Measurements from ENCODE around the gene UHMK1.

Gene UHMK1

DNA sequence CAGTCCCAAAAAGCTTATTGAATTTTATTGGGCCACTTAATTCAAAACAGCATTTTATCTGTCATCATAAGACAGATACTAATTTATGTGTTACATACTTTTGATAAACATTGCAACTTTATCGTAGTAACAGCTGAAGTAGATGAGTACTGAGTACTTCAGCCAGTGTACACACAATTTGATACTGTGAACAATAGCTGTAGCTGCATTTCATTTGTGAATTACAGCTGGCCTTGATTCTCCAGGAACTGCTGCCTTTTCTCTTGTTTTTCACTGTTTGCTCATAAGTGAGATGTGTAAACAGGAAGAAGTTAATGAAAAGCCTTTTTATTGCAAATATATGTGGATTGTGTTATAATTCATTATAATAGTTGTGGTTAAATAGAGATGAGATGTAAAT lies 74.1 kb downstream of the UHMK1 start:
- Histone ChIP-seq H3K4me1 (ENCODE audit: low read length) (peaks cover 7% of the 10 kb centered on the region), H3K36me3 (replicated peaks; ENCODE audit: low read depth, low read length) (peaks cover 30% of the 10 kb centered on the region), H3K79me2 (ENCODE audit: low read length) (no peaks in the 10 kb centered on the region; the same call in 1 of the 2 replicates), H3K27me3 (ENCODE audit: low read depth, low read length) (no peaks in the 10 kb centered on the region), H2AFZ (ENCODE audit: low read depth, low read length) (no peak overlapping the region), H3K4me3 (ENCODE audit: low read length) (no peak overlapping the region), H4K20me1 (ENCODE audit: insufficient read depth, low read length) (peaks cover 11% of the 10 kb centered on the region; the same call in 1 of the 2 replicates), H3K27ac (ENCODE audit: low read length) (no peak overlapping the region), H3K4me2 (ENCODE audit: low read length) (no peak overlapping the region), H3K9ac (ENCODE audit: low read length) (no peak overlapping the region), H3K9me3 (ENCODE audit: insufficient read depth, low read length) (no peaks in the 10 kb centered on the region)
- no peak for TF ChIP-seq EZH2phosphoT487 (IDR thresholded peaks at IDR 0.05; ENCODE audit: low read depth)
- TF ChIP-seq, protein P1, sequence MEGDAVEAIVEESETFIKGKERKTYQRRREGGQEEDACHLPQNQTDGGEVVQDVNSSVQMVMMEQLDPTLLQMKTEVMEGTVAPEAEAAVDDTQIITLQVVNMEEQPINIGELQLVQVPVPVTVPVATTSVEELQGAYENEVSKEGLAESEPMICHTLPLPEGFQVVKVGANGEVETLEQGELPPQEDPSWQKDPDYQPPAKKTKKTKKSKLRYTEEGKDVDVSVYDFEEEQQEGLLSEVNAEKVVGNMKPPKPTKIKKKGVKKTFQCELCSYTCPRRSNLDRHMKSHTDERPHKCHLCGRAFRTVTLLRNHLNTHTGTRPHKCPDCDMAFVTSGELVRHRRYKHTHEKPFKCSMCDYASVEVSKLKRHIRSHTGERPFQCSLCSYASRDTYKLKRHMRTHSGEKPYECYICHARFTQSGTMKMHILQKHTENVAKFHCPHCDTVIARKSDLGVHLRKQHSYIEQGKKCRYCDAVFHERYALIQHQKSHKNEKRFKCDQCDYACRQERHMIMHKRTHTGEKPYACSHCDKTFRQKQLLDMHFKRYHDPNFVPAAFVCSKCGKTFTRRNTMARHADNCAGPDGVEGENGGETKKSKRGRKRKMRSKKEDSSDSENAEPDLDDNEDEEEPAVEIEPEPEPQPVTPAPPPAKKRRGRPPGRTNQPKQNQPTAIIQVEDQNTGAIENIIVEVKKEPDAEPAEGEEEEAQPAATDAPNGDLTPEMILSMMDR (IDR thresholded peaks at IDR 0.05; ENCODE audit: low read depth, low read length), result no peak

DNA sequence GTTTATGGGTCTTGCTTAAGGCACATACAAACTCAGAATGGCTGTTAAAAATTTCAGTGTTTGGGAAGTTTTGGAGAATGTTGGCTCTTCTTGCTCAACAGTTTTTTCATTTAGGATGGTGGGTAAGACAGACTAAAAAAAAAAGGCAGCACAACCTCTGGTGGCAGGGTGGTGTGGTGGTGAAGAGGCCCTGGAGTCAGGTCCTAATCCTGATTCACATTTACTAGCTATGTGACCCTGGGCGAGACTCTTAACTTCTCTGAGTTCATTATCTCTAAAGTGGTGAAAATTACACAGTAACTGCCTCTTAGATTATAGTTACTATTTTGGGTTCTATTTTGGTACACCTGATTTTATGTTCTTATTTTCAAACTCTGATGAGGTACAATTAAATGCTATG lies 75.5 kb downstream of the UHMK1 start:
- H3K36me3 ChIP-seq (replicated peaks; ENCODE audit: low read depth, low read length), result peaks cover 28% of the 10 kb centered on the region
- H3K4me3 ChIP-seq (ENCODE audit: low read length), result no peak overlapping the region
- no peak overlapping the region for H2AFZ ChIP-seq (ENCODE audit: low read depth, low read length)
- H3K4me1 ChIP-seq (ENCODE audit: low read length), result peaks cover 10% of the 10 kb centered on the region
- H3K4me2 ChIP-seq (ENCODE audit: low read length), result no peak overlapping the region
- no peak for TF ChIP-seq EZH2phosphoT487 (IDR thresholded peaks at IDR 0.05; ENCODE audit: low read depth)
- TF ChIP-seq, protein P1 (IDR thresholded peaks at IDR 0.05; ENCODE audit: low read depth, low read length), result no peak
- H3K27ac ChIP-seq (ENCODE audit: low read length), result no peak overlapping the region
- H4K20me1 ChIP-seq (ENCODE audit: insufficient read depth, low read length), result peaks cover 11% of the 10 kb centered on the region; the same call in 1 of the 2 replicates
- no peaks in the 10 kb centered on the region; the same call in 1 of the 2 replicates for H3K79me2 ChIP-seq (ENCODE audit: low read length)
- H3K9me3 ChIP-seq (ENCODE audit: insufficient read depth, low read length), result no peaks in the 10 kb centered on the region
- no peaks in the 10 kb centered on the region for H3K27me3 ChIP-seq (ENCODE audit: low read depth, low read length)
- no peak overlapping the region for H3K9ac ChIP-seq (ENCODE audit: low read length)

- H3K4me1 ChIP-seq (ENCODE audit: low read length), result 0 out of 2 replicates have a peak, but pooled peaks cover 3% of the 10 kb centered on the region
- H3K4me3 ChIP-seq (ENCODE audit: low read length), result no peak overlapping the region
- H3K27ac ChIP-seq (ENCODE audit: low read length), result no peak overlapping the region
- no peaks in the 10 kb centered on the region; the same call in 1 of the 2 replicates for H3K79me2 ChIP-seq (ENCODE audit: low read length)
- no peak overlapping the region for H3K9ac ChIP-seq (ENCODE audit: low read length)
- H3K4me2 ChIP-seq (ENCODE audit: low read length), result no peak overlapping the region
- TF ChIP-seq, protein P1 (IDR thresholded peaks at IDR 0.05; ENCODE audit: low read depth, low read length), result no peak
- TF ChIP-seq EZH2phosphoT487 (IDR thresholded peaks at IDR 0.05; ENCODE audit: low read depth), result no peak
- peaks cover 8% of the 10 kb centered on the region; the same call in 1 of the 2 replicates for H4K20me1 ChIP-seq (ENCODE audit: insufficient read depth, low read length)
- H2AFZ ChIP-seq (ENCODE audit: low read depth, low read length), result no peak overlapping the region
- peaks cover 24% of the 10 kb centered on the region for H3K36me3 ChIP-seq (replicated peaks; ENCODE audit: low read depth, low read length)
- H3K9me3 ChIP-seq (ENCODE audit: insufficient read depth, low read length), result no peaks in the 10 kb centered on the region
- H3K27me3 ChIP-seq (ENCODE audit: low read depth, low read length), result no peaks in the 10 kb centered on the region
These were observed 80.6 kb downstream of the UHMK1 start for GRCh38 chr1:162578071-162578700.

- 0 out of 2 replicates have a peak, but pooled peaks cover 3% of the 10 kb centered on the region for H4K20me1 ChIP-seq (ENCODE audit: insufficient read depth, low read length)
- 0 out of 2 replicates have a peak, but pooled peaks cover 3% of the 10 kb centered on the region for H3K4me1 ChIP-seq (ENCODE audit: low read length)
- no peak overlapping the region for H3K9ac ChIP-seq (ENCODE audit: low read length)
- no peak for TF ChIP-seq EZH2phosphoT487 (IDR thresholded peaks at IDR 0.05; ENCODE audit: low read depth)
- TF ChIP-seq, protein P1 (IDR thresholded peaks at IDR 0.05; ENCODE audit: low read depth, low read length), result no peak
- no peak overlapping the region for H2AFZ ChIP-seq (ENCODE audit: low read depth, low read length)
- no peaks in the 10 kb centered on the region for H3K27me3 ChIP-seq (ENCODE audit: low read depth, low read length)
- no peak overlapping the region for H3K4me2 ChIP-seq (ENCODE audit: low read length)
- no peak overlapping the region for H3K27ac ChIP-seq (ENCODE audit: low read length)
- H3K9me3 ChIP-seq (ENCODE audit: insufficient read depth, low read length), result no peaks in the 10 kb centered on the region
- H3K4me3 ChIP-seq (ENCODE audit: low read length), result no peak overlapping the region
- H3K36me3 ChIP-seq (replicated peaks; ENCODE audit: low read depth, low read length), result peaks cover 24% of the 10 kb centered on the region
- H3K79me2 ChIP-seq (ENCODE audit: low read length), result no peaks in the 10 kb centered on the region; the same call in 1 of the 2 replicates
These were observed 81.3 kb downstream of the UHMK1 start for GRCh38 chr1:162578936-162579335.
